HG03354 (cell line): ENCODE results near the gene OSR1.
"Not testable (repeated sequence)": the region's sequence is repeated elsewhere in the genome, so short reads cannot be mapped to it uniquely, and the experiment has no call there.

Source experiments
- ATAC-seq: cut with Tn5 transposase; IDR thresholded peaks from one replicate; pipeline ENCODE4 v1.9.1; 2021; ENCODE audit warnings: mild to moderate bottlenecking; ENCODE audit not compliant: unreplicated experiment, poor library complexity, severe bottlenecking

Gene OSR1

DNA sequence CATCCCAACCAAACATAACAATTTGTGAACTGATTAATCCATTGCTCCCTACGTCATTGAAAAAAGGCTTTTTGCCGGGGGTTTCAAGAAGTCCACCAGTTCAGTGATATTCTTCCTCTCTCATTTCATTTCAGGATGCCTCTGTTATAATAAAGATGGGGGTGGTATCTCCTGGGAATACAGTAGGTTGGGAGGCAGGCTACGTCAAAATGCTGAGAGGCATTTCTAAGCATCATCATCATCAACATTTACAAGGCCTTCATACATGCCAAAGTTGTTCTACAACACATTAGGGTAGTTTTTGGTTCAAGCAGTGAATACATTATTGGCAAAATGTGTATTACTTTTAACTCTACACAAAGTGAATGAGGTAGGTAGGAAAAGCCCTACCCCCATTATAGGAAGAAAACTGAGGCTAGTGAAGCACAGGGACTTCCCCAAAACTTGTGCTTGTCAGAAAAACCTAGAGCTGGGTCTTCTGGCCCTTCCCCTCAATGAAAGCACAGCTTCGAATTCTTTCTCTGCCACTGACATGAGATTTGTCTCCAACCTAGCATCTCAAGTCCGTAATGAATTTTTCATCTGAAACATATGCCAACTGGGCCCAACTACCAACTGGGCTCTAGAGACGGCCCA lies 11.3 kb downstream of the OSR1 start:
- peak; percentile 9 for ATAC-seq

DNA sequence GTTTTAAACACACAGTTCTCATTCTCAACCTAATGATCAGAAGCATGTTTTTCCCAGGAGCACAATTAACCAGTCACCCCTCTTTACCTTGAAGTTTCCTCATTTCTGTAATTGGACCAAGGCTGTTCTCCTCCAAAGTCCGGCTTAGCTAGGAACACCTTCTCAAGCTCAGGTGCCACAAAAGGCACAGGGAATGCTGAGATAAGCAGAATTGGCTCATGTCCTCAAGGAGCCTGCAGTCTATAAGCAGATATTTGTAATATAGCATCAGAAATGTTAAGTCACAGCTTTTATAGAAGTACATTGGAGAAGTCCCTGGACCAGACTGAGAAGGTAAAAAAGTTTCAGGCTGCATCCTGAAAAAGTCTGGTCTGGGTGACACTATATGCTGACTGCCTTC lies 20.7 kb downstream of the OSR1 start:
- no peak for ATAC-seq

- no peak for ATAC-seq
Measured at GRCh38 chr2:19337202-19337601, 21.2 kb downstream of the OSR1 start.

- no peak for ATAC-seq
Measured at GRCh38 chr2:19336781-19337180, 21.6 kb downstream of the OSR1 start.

DNA sequence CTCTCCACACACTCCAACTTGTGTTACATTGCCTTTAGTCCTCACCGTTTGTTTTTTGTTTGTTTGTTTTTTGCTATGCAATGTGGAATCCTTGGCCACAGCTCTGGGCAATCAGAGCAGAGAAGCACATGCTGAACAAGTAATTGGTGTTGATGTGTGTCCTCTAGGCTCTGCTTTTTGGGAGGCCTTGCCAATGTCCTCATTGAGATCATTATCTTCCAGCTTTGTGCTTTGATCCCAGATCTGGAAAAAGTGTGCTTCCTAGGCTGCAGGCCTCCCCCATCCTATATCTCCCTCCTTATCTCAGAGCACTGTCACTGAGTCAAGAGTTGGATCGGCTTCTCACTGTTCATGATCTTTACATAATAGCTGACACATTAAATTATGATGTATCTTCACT lies 25.9 kb downstream of the OSR1 start:
- no peak for ATAC-seq

DNA sequence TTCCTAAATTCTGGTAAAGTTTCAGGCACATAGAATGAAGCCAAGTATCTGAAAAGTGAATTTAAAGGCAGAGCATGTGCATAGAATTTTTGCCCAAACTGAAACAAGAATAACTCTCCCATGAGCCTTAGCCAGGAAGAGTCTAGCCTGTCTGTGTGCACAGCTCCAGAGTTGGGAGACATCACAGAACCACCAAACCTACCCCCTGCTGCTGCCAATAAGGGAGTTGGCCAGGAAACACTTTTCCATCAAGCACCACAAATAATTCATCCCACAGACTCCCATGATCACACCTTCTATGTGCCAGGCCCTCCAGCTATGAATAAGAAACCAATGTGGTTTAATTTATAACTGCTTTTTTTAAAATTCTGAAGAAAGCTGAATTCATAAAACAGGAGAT lies 27.0 kb downstream of the OSR1 start:
- ATAC-seq = no peak

DNA sequence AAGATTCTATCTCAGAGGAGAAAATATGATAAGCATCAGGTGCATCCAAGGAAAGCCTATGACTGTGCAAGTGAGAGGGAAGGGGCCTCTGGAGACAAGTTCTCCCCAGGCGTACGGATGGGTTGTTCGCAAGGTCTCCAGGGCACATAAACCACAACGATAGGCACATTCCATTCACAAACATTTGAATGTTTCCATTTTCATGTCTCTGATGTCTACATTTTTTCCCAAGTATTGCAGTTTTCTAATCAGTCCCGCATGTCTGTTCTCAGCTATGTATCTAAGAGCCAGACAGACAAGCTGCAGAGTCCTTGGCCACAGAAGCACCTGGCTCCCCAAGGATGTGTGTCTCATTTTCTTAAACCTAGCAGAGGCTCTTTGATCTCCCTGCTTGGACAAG lies 28.0 kb downstream of the OSR1 start:
- ATAC-seq = no peak

- no peak for ATAC-seq
Measured at GRCh38 chr2:19329445-19329844, 29.0 kb downstream of the OSR1 start.

GRCh38 chr2:19327496-19327895 lies 30.9 kb downstream of the OSR1 start:
- no peak for ATAC-seq

DNA sequence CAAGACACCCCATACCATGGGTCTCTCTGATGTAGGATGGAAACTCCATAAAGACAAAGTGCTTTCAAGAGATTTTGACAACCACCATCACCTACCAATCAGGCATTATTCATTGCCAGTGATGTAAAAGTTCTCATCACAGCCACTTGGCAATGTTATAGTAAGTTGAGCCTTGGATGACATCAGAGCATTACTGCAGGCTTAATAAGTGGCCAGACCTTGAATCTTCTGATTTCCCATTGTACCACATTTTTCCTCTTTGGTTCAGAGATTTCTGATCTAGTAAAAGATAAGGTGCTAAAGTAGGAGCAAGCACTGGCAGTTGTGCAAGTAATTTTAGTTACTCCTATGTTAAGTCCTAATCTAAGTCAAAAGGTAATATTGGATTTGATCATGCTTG lies 36.5 kb downstream of the OSR1 start:
- no peak for ATAC-seq

GRCh38 chr2:19320813-19321212 lies 37.6 kb downstream of the OSR1 start:
- ATAC-seq = no peak

DNA sequence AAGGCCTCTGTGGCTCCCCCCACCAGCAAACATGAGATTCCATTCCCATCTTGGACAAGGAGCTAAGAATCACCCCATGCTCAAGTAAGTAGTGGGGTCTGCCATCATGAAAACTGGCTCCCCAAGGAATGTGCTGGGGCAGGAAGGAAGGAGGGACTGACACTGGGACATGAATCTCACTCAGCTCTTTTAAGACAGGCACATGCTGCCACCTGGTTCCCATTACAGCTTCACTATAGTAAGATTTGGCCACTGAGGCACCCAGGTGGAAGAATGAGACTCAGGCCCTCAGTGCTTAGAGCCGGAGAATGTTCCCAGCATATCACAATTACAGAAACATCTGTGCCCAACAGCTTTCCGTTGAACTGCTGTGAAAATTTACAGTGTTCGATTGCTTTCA lies 38.7 kb downstream of the OSR1 start:
- no peak for ATAC-seq

GRCh38 chr2:19319064-19319463 lies 39.4 kb downstream of the OSR1 start:
- no peak for ATAC-seq

DNA sequence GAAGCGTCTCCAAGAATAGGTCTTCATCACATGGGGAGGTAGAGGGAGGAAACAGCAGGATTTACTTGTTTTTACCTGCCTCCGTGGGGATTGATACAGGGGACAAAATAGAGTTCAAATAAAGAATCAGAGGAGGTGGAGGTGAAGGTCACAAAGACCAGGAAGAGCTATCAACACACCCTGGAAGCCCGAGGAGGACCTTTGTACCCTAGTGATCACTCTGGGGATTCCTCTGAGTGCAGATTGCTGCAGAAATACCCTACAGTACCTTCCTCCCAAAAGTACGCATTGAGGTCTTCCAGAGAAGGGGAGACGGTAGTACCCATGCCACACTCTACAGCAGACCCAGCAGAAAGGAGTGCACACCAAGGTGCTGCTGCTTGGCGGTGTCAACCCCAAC lies 44.9 kb downstream of the OSR1 start:
- peak; percentile 10 for ATAC-seq

DNA sequence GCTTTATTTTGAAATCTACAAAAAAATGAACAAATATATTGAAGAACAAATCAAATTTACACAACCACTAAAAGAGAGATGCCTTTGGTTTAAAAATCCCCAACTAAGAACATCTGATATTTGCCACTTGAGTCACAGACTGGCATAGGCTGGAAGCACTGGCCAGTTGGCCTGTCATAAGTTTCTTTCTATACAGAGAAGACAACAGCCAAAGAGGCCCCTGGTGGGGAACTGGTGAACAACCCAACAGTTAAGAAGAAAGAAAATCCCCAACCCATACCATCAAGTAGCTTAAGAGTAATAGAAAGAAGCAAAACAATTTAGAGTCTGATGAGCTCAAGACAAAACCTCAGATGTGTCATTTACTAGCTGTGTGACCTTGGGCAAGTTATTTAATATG lies 45.5 kb downstream of the OSR1 start:
- ATAC-seq = peak; percentile 76

DNA sequence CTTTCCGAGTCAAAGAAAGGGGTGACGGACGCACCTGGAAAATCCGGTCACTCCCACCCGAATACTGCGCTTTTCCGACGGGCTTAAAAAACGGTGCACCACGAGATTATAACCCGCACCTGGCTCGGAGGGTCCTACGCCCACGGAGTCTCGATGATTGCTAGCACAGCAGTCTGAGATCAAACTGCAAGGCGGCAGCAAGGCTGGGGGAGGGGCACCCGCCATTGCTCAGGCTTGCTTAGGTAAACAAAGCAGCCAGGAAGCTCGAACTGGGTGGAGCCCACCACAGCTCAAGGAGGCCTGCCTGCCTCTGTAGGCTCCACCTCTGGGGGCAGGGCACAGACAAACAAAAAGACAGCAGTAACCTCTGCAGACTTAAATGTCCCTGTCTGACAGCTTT lies 52.4 kb downstream of the OSR1 start:
- not testable (repeated sequence) for ATAC-seq

GRCh38 chr2:19305400-19306055 lies 52.9 kb downstream of the OSR1 start:
- ATAC-seq = not testable (repeated sequence)

DNA sequence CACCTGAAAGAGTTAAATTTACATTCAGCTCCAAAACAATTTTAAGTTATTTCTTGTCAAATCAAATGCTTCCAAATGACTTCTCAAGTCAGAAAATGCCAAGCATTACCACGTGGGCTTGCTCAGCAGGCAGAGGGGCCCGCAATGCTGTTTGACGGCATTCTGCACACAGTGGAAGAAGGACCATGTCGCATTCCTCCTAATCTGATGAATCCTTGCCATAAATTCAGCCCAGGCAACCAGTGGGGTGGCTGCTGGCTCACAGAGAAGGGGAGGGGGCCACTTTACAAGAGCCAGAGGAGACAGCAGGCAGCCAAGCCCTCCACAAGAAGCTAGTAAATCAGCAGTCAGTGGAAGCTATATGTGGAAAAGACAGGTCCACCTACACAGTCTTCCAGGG lies 56.7 kb downstream of the OSR1 start:
- no peak for ATAC-seq
